Measurements from ENCODE around the gene ZNF280B. TPM values are rescaled to one million over a fixed set of nuclear protein-coding genes. Genes with fewer than 3 reads are reported as not detected.

Gene ZNF280B
- total RNA-seq, 6 experiments from 2014 or later = 0.14 to 0.48 (median 0.35) TPM

DNA sequence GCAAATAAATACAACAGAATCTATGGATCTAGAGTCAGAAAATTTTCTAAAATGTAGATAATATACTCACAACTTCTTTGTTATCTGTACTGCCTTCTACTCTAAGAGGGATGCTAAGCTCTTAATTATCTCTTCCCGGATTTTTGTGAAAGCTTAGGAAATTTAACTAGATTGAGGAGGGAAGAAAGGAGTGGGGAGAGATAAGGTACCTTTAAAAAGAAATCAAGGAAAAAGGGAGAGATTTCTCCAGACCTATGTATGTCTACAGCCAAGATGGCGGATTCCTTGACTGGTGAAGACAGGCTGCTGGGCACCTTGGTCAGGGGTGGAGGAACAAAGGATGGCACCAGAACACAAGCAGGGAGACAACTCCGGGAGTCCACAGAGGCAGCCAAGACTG lies 23.0 kb downstream of the ZNF280B start:
- Mint-ChIP-seq H3K4me1 (ENCODE audit: low read depth) (no peaks in the 10 kb centered on the region), H3K9me3 (peaks cover 3% of the 10 kb centered on the region; the same call in 1 of the 2 replicates), H3K27ac (no peak overlapping the region), H3K27me3 (ENCODE audit: insufficient read depth) (no peaks in the 10 kb centered on the region; the same call in 1 of the 2 replicates), H3K4me3 (no peak overlapping the region), H3K36me3 (ENCODE audit: low read depth) (no peaks in the 10 kb centered on the region)
- no peak for DNase-seq
- TF ChIP-seq, protein P1, sequence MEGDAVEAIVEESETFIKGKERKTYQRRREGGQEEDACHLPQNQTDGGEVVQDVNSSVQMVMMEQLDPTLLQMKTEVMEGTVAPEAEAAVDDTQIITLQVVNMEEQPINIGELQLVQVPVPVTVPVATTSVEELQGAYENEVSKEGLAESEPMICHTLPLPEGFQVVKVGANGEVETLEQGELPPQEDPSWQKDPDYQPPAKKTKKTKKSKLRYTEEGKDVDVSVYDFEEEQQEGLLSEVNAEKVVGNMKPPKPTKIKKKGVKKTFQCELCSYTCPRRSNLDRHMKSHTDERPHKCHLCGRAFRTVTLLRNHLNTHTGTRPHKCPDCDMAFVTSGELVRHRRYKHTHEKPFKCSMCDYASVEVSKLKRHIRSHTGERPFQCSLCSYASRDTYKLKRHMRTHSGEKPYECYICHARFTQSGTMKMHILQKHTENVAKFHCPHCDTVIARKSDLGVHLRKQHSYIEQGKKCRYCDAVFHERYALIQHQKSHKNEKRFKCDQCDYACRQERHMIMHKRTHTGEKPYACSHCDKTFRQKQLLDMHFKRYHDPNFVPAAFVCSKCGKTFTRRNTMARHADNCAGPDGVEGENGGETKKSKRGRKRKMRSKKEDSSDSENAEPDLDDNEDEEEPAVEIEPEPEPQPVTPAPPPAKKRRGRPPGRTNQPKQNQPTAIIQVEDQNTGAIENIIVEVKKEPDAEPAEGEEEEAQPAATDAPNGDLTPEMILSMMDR (IDR thresholded peaks at IDR 0.05) = no peak

DNA sequence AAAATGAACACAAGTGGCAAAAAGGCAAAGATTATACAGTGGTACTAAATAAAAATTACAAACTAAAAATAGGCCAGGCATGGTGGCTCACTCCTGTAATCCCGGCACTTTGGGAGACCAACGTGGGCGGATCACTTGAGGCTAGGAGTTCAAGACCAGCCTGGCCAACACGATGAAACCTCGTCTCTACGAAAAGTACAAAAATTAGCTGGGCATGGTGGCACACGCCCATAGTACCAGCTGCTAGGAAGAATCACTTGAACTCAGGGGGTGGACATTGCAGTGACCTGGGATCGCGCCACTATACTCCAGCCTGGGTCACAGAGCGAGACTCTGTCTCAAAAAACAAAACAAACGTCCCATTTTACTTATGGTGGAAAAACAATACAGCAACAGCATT lies 24.5 kb downstream of the ZNF280B start:
- no peak overlapping the region for H3K27ac Mint-ChIP-seq
- no peaks in the 10 kb centered on the region; the same call in 1 of the 2 replicates for H3K27me3 Mint-ChIP-seq (ENCODE audit: insufficient read depth)
- peaks cover 3% of the 10 kb centered on the region; the same call in 1 of the 2 replicates for H3K9me3 Mint-ChIP-seq
- DNase-seq = no peak
- H3K4me1 Mint-ChIP-seq (ENCODE audit: low read depth) = no peaks in the 10 kb centered on the region
- TF ChIP-seq, protein P1 (IDR thresholded peaks at IDR 0.05) = no peak
- H3K36me3 Mint-ChIP-seq (ENCODE audit: low read depth) = no peaks in the 10 kb centered on the region
- no peak overlapping the region for H3K4me3 Mint-ChIP-seq

DNA sequence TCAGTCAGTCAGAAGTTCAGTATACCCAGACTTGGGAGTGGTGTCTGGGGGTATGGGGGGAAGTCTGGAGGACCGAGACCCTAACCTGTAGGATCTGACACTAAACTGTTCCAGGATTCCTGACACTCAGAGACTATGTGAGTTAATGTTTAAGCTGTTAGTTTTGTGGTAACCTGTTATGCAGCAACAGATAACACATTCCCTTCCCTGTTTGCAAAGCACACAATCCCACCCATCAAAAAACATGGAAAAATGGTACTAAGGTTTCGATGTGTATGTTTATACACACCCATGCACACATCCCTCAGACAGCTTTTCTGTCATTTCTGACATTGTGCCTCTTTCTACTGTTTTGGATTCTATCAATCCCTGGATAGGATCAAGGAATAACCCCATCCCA lies 27.6 kb downstream of the ZNF280B start:
- Mint-ChIP-seq H3K4me1 (ENCODE audit: low read depth) (no peaks in the 10 kb centered on the region), H3K36me3 (ENCODE audit: low read depth) (no peaks in the 10 kb centered on the region), H3K9me3 (peaks cover 3% of the 10 kb centered on the region; the same call in 1 of the 2 replicates), H3K4me3 (no peak overlapping the region), H3K27ac (no peak overlapping the region), H3K27me3 (ENCODE audit: insufficient read depth) (no peaks in the 10 kb centered on the region; the same call in 1 of the 2 replicates)
- TF ChIP-seq, protein P1 (IDR thresholded peaks at IDR 0.05) = no peak
- no peak for DNase-seq

DNA sequence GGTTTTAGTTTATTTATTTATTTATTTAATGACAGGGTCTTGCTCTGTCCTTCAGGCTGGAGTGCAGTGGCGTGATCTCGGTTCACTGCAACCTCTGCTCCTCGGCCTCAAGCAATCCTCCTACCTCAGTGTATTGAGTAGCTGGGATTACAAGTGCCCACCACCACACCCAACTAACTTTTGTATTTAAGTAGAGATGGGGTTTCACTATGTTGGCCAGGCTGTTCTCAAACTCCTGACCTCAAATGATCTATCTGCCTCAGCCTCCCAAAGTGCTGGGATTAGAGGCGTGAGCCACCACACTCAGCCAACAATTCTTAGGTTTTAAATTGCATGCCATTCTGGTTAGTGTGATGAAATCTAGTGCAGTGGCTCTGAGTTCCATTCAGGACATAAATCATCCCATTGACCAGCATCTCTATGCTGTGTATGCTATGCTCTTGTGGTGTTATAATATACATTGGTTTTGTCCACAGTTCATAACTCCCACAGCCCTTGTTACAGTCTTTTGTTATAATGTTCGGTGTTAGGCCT lies 28.5 kb downstream of the ZNF280B start:
- TF ChIP-seq, protein P1 (IDR thresholded peaks at IDR 0.05) = no peak
- no peaks in the 10 kb centered on the region for H3K36me3 Mint-ChIP-seq (ENCODE audit: low read depth)
- no peak overlapping the region for H3K27ac Mint-ChIP-seq
- H3K9me3 Mint-ChIP-seq = peaks cover 3% of the 10 kb centered on the region; the same call in 1 of the 2 replicates
- no peaks in the 10 kb centered on the region for H3K4me1 Mint-ChIP-seq (ENCODE audit: low read depth)
- no peak overlapping the region for H3K4me3 Mint-ChIP-seq
- no peak for DNase-seq
- no peaks in the 10 kb centered on the region; the same call in 1 of the 2 replicates for H3K27me3 Mint-ChIP-seq (ENCODE audit: insufficient read depth)

DNA sequence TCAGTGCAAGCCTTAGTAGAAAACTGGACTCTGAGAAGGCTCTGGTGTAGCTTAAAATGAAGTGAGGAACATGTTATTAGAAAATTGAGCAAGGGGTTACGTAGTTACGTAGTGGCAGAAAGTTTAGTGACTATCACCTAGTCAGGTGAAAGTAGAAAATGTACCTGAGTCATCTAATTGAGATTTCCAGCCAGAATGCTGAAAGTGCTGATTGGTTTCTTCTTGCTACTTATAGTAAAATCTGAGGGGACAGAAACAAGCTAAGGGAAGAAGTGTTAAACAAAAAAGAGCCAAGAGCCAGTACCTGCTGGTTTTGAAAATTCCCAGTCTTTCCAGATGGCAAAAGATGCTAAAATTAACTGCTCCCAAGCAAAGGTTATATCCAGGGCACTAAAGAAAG lies 29.4 kb downstream of the ZNF280B start:
- Mint-ChIP-seq H3K9me3 (peaks cover 3% of the 10 kb centered on the region; the same call in 1 of the 2 replicates), H3K27ac (no peak overlapping the region), H3K4me3 (no peak overlapping the region), H3K36me3 (ENCODE audit: low read depth) (no peaks in the 10 kb centered on the region), H3K27me3 (ENCODE audit: insufficient read depth) (no peaks in the 10 kb centered on the region), H3K4me1 (ENCODE audit: low read depth) (no peaks in the 10 kb centered on the region)
- TF ChIP-seq, protein P1 (IDR thresholded peaks at IDR 0.05) = no peak
- no peak for DNase-seq

Measured in HFFc6 (cell line).